ENCODE data around the gene ZNF211.
A peak's percentile ranks its signal among the peaks of the same experiment; 100 is the strongest.

Gene ZNF211

GRCh38 chr19:57633832-57634131, 814 bp downstream of the ZNF211 start:
- Histone ChIP-seq H3K4me1 (ENCODE audit: low read length) (peaks cover 7% of the 10 kb centered on the region), H3K79me2 (ENCODE audit: low read length) (no peaks in the 10 kb centered on the region), H3K9ac (ENCODE audit: low read length) (peak overlapping the region; percentile 70), H3K4me2 (ENCODE audit: low read length) (peak overlapping the region; percentile 84), H3K36me3 (replicated peaks; ENCODE audit: low read depth, low read length) (peaks cover 36% of the 10 kb centered on the region), H4K20me1 (ENCODE audit: insufficient read depth, low read length) (no peaks in the 10 kb centered on the region), H3K4me3 (ENCODE audit: low read length) (peak overlapping the region; percentile 86), H3K27ac (ENCODE audit: low read length) (no peak overlapping the region), H2AFZ (ENCODE audit: low read depth, low read length) (peak overlapping the region; percentile 94; the same call in 1 of the 2 replicates), H3K9me3 (ENCODE audit: insufficient read depth, low read length) (peaks cover 19% of the 10 kb centered on the region; the same call in 1 of the 2 replicates), H3K27me3 (ENCODE audit: low read depth, low read length) (no peaks in the 10 kb centered on the region)
- TF ChIP-seq CTCF (IDR thresholded peaks at IDR 0.05; ENCODE audit: low read depth, low read length) (no peak), EZH2phosphoT487 (IDR thresholded peaks at IDR 0.05; ENCODE audit: low read depth) (no peak)

- H3K9me3 ChIP-seq (ENCODE audit: insufficient read depth, low read length) = peaks cover 25% of the 10 kb centered on the region; the same call in 1 of the 2 replicates
- no peaks in the 10 kb centered on the region for H3K79me2 ChIP-seq (ENCODE audit: low read length)
- no peak overlapping the region for H3K9ac ChIP-seq (ENCODE audit: low read length)
- peaks cover 66% of the 10 kb centered on the region for H3K36me3 ChIP-seq (replicated peaks; ENCODE audit: low read depth, low read length)
- TF ChIP-seq CTCF (IDR thresholded peaks at IDR 0.05; ENCODE audit: low read depth, low read length) (no peak), EZH2phosphoT487 (IDR thresholded peaks at IDR 0.05; ENCODE audit: low read depth) (no peak)
- no peak overlapping the region for H3K4me3 ChIP-seq (ENCODE audit: low read length)
- peaks cover 7% of the 10 kb centered on the region for H3K4me1 ChIP-seq (ENCODE audit: low read length)
- H3K27me3 ChIP-seq (ENCODE audit: low read depth, low read length) = no peaks in the 10 kb centered on the region
- H3K27ac ChIP-seq (ENCODE audit: low read length) = no peak overlapping the region
- no peak overlapping the region for H2AFZ ChIP-seq (ENCODE audit: low read depth, low read length)
- no peaks in the 10 kb centered on the region for H4K20me1 ChIP-seq (ENCODE audit: insufficient read depth, low read length)
- H3K4me2 ChIP-seq (ENCODE audit: low read length) = no peak overlapping the region
Measured at GRCh38 chr19:57637379-57637778, 4.4 kb downstream of the ZNF211 start.

- H3K27ac ChIP-seq (ENCODE audit: low read length) = no peak overlapping the region
- H3K4me2 ChIP-seq (ENCODE audit: low read length) = no peak overlapping the region
- no peaks in the 10 kb centered on the region for H3K79me2 ChIP-seq (ENCODE audit: low read length)
- no peaks in the 10 kb centered on the region for H4K20me1 ChIP-seq (ENCODE audit: insufficient read depth, low read length)
- H2AFZ ChIP-seq (ENCODE audit: low read depth, low read length) = no peak overlapping the region
- H3K4me1 ChIP-seq (ENCODE audit: low read length) = no peaks in the 10 kb centered on the region
- TF ChIP-seq CTCF (IDR thresholded peaks at IDR 0.05; ENCODE audit: low read depth, low read length) (no peak), EZH2phosphoT487 (IDR thresholded peaks at IDR 0.05; ENCODE audit: low read depth) (no peak)
- no peaks in the 10 kb centered on the region for H3K27me3 ChIP-seq (ENCODE audit: low read depth, low read length)
- no peak overlapping the region for H3K4me3 ChIP-seq (ENCODE audit: low read length)
- peaks cover 19% of the 10 kb centered on the region; the same call in 1 of the 2 replicates for H3K9me3 ChIP-seq (ENCODE audit: insufficient read depth, low read length)
- peaks cover 57% of the 10 kb centered on the region for H3K36me3 ChIP-seq (replicated peaks; ENCODE audit: low read depth, low read length)
- no peak overlapping the region for H3K9ac ChIP-seq (ENCODE audit: low read length)
Measured at GRCh38 chr19:57641715-57642234, 8.8 kb downstream of the ZNF211 start.

GRCh38 chr19:57642396-57643046, 9.6 kb downstream of the ZNF211 start:
- H4K20me1 ChIP-seq (ENCODE audit: insufficient read depth, low read length) = no peaks in the 10 kb centered on the region
- H3K9ac ChIP-seq (ENCODE audit: low read length) = no peak overlapping the region
- no peaks in the 10 kb centered on the region for H3K4me1 ChIP-seq (ENCODE audit: low read length)
- H3K36me3 ChIP-seq (replicated peaks; ENCODE audit: low read depth, low read length) = peaks cover 49% of the 10 kb centered on the region
- H3K27ac ChIP-seq (ENCODE audit: low read length) = no peak overlapping the region
- H3K79me2 ChIP-seq (ENCODE audit: low read length) = no peaks in the 10 kb centered on the region
- H3K27me3 ChIP-seq (ENCODE audit: low read depth, low read length) = no peaks in the 10 kb centered on the region
- no peak overlapping the region for H2AFZ ChIP-seq (ENCODE audit: low read depth, low read length)
- no peak for TF ChIP-seq EZH2phosphoT487 (IDR thresholded peaks at IDR 0.05; ENCODE audit: low read depth)
- TF ChIP-seq CTCF (IDR thresholded peaks at IDR 0.05; ENCODE audit: low read depth, low read length) = no peak
- H3K4me3 ChIP-seq (ENCODE audit: low read length) = no peak overlapping the region
- peaks cover 12% of the 10 kb centered on the region; the same call in 1 of the 2 replicates for H3K9me3 ChIP-seq (ENCODE audit: insufficient read depth, low read length)
- H3K4me2 ChIP-seq (ENCODE audit: low read length) = no peak overlapping the region
